ENCODE data around the gene SPTBN4.
"Not testable (repeated sequence)": the region's sequence is repeated elsewhere in the genome, so short reads cannot be mapped to it uniquely, and the experiment has no call there.

- TF ChIP-seq CTCF (IDR thresholded peaks at IDR 0.05; ENCODE audit: insufficient read depth, low read length, poor library complexity, severe bottlenecking); EZH2phosphoT487 (conservative IDR thresholded peaks at IDR 0.05; ENCODE audit: low read length): not testable (repeated sequence)
These were observed 9.3 kb downstream of the SPTBN4 start for GRCh38 chr19:40475878-40476644.

All from SU-DHL-6 (cell line).